ENCODE measurements around the gene TP53AIP1.

Gene TP53AIP1

DNA sequence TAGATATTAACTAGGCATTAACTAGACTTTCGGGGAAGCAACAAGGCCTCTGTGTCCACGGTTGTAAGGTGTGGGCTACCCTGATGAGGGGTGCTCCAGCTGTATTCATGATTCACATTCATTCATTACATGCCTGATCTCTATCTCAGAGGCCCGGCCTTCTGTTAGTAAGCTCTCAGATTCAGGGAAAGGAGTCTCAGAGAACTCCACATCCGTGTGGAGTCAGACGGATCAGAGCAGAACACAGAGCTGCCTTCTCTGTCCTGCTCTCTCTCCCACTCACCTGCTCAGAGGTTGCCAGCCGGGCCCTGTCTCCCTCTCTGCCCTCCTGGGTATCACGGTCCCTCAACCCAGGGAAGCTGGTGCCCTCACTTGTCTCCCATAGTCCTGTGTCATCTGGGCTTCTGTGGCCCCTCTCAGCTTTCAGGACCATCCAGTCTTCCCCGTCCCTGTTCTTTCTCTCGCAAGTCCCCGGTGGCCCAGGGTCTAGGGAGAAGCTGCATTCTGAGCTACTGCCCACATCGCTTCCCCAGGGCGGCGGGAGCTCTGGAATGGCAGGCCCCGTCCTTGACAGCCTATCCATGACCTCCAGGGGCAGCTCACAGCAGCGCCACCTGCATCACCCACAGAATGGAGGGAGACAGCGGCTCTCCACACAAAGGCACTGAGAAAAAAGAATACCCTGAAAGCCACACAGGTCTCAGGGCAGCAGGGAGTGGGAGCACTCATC lies 4.3 kb downstream of the TP53AIP1 start:
- WGBS, 2 donors (ENCODE audit: extremely low coverage in 2 of 2, insufficient read length in 2 of 2, insufficient replicate concordance in 1 of 2) = no CpG with 5 or more reads among the region's 16 CpGs
- Histone ChIP-seq H3K18ac (ENCODE audit: low read length) (peak overlapping the region; percentile 12), H3K4me1 (ENCODE audit: control insufficient read depth in 2 of 2, insufficient read depth in 1 of 2, low read depth in 1 of 2, low read length in 2 of 2) (peaks cover 15 to 16% of the 10 kb centered on the region in 2 donors), H4K91ac (ENCODE audit: low read depth, low read length, poor library complexity) (no peak overlapping the region), H3K4me2 (ENCODE audit: insufficient read depth, low read length, poor library complexity, severe bottlenecking) (no peak overlapping the region), H2BK120ac (ENCODE audit: low read depth, low read length) (no peak overlapping the region), H3K4ac (ENCODE audit: low read length) (no peak overlapping the region), H3K23ac (ENCODE audit: low read depth, low read length, poor library complexity) (no peak overlapping the region), H3K4me3 (ENCODE audit: low read length in 2 of 2) (no peak overlapping the region), H3K9me3 (replicated peaks in 1 of 2; ENCODE audit: control insufficient read depth in 2 of 2, insufficient read depth in 1 of 2, low read depth in 1 of 2, low read length in 2 of 2) (no peaks in the 10 kb centered on the region), H2AK5ac (ENCODE audit: low read depth, low read length) (no peak overlapping the region), H3K79me1 (ENCODE audit: low read depth, low read length) (no peaks in the 10 kb centered on the region), H3K27ac (replicated peaks; ENCODE audit: low read length) (no peak overlapping the region), H2BK12ac (ENCODE audit: low read length) (no peak overlapping the region), H3K14ac (ENCODE audit: low read length) (no peak overlapping the region), H2AFZ (ENCODE audit: low read length) (no peak overlapping the region), H3K36me3 (replicated peaks in 1 of 2; ENCODE audit: control insufficient read depth in 2 of 2, insufficient read depth in 2 of 2, low read length in 2 of 2) (no peaks in the 10 kb centered on the region), H2BK5ac (ENCODE audit: low read length) (no peak overlapping the region), H2BK15ac (ENCODE audit: low read length) (no peak overlapping the region), H4K8ac (ENCODE audit: low read depth, low read length) (no peak overlapping the region), H3K9ac (ENCODE audit: low read depth, low read length, poor library complexity) (no peak overlapping the region), H3K27me3 (ENCODE audit: control insufficient read depth in 3 of 3, insufficient read depth in 3 of 3, low read depth in 1 of 3, low read length in 3 of 3) (no peaks in the 10 kb centered on the region)
- no peak for DNase-seq (ENCODE audit: low spot score)

- H3K4me1 ChIP-seq (ENCODE audit: control insufficient read depth in 2 of 2, insufficient read depth in 1 of 2, low read depth in 1 of 2, low read length in 2 of 2) = peaks cover 15 to 16% of the 10 kb centered on the region in 2 donors
- H2AK5ac ChIP-seq (ENCODE audit: low read depth, low read length) = no peak overlapping the region
- H3K4me2 ChIP-seq (ENCODE audit: insufficient read depth, low read length, poor library complexity, severe bottlenecking) = no peak overlapping the region
- no peak overlapping the region for H2BK12ac ChIP-seq (ENCODE audit: low read length)
- H3K4ac ChIP-seq (ENCODE audit: low read length) = no peak overlapping the region
- no peak overlapping the region for H3K27ac ChIP-seq (replicated peaks; ENCODE audit: low read length)
- H3K18ac ChIP-seq (ENCODE audit: low read length) = peak overlapping the region; percentile 34
- H2BK120ac ChIP-seq (ENCODE audit: low read depth, low read length) = peak overlapping the region; percentile 45
- peak overlapping the region; percentile 80 for H2AFZ ChIP-seq (ENCODE audit: low read length)
- H3K4me3 ChIP-seq (ENCODE audit: low read length in 2 of 2) = no peak overlapping the region
- no peak overlapping the region for H3K23ac ChIP-seq (ENCODE audit: low read depth, low read length, poor library complexity)
- no peak overlapping the region for H4K8ac ChIP-seq (ENCODE audit: low read depth, low read length)
- no peaks in the 10 kb centered on the region for H3K36me3 ChIP-seq (replicated peaks in 1 of 2; ENCODE audit: control insufficient read depth in 2 of 2, insufficient read depth in 2 of 2, low read length in 2 of 2)
- H3K79me1 ChIP-seq (ENCODE audit: low read depth, low read length) = no peaks in the 10 kb centered on the region
- DNase-seq (ENCODE audit: low spot score) = no peak
- no CpG with 5 or more reads among the region's 9 CpGs for WGBS, 2 donors (ENCODE audit: extremely low coverage in 2 of 2, insufficient read length in 2 of 2, insufficient replicate concordance in 1 of 2)
- no peak overlapping the region for H4K91ac ChIP-seq (ENCODE audit: low read depth, low read length, poor library complexity)
- H3K9ac ChIP-seq (ENCODE audit: low read depth, low read length, poor library complexity) = no peak overlapping the region
- H3K14ac ChIP-seq (ENCODE audit: low read length) = no peak overlapping the region
- H2BK15ac ChIP-seq (ENCODE audit: low read length) = no peak overlapping the region
- peaks cover 0 to 1% (median 0%) of the 10 kb centered on the region in 3 experiments for H3K27me3 ChIP-seq (ENCODE audit: control insufficient read depth in 3 of 3, insufficient read depth in 3 of 3, low read depth in 1 of 3, low read length in 3 of 3)
- H2BK5ac ChIP-seq (ENCODE audit: low read length) = no peak overlapping the region
- no peaks in the 10 kb centered on the region for H3K9me3 ChIP-seq (replicated peaks in 1 of 2; ENCODE audit: control insufficient read depth in 2 of 2, insufficient read depth in 1 of 2, low read depth in 1 of 2, low read length in 2 of 2)
Observed at GRCh38 chr11:128937480-128937879, 5.2 kb downstream of the TP53AIP1 start.

DNA sequence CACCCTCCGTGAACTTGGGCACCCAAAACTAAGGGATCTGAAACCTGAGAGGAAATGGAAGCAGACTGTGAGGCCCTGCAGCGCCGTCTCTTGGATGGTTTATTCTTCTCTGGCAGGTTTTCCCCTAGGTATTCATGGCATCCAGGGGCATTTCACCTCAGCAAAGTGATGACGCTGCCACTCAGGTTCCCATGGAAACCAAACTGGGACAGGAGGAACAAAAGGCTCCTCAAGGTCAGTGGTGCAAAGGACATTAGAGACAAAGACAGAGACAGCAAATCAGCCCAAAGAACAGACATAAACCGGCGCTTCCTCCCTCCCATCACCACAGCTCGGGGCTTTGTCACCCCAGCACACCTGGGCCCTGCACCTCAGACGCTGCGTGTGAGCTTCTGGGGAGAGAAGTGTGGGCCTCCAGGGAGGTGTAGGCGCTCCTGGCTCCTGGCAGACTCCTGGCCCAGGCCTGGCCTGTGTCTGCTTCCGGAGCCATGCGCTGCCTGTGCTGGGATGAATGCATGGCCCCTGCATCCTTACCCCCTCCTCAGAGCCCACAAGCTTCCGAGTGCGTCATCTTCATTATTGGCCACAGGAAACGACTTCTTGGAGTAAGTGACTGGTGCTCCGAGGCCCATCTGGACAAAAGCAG lies 5.9 kb downstream of the TP53AIP1 start:
- no peak overlapping the region for H3K4me2 ChIP-seq (ENCODE audit: insufficient read depth, low read length, poor library complexity, severe bottlenecking)
- no peaks in the 10 kb centered on the region for H3K79me1 ChIP-seq (ENCODE audit: low read depth, low read length)
- no peak overlapping the region for H2BK15ac ChIP-seq (ENCODE audit: low read length)
- H2BK120ac ChIP-seq (ENCODE audit: low read depth, low read length) = no peak overlapping the region
- H3K27me3 ChIP-seq (ENCODE audit: control insufficient read depth in 3 of 3, insufficient read depth in 3 of 3, low read depth in 1 of 3, low read length in 3 of 3) = peaks cover 0 to 1% (median under 1%) of the 10 kb centered on the region in 3 experiments
- H2BK5ac ChIP-seq (ENCODE audit: low read length) = no peak overlapping the region
- H3K9ac ChIP-seq (ENCODE audit: low read depth, low read length, poor library complexity) = no peak overlapping the region
- no peak overlapping the region for H2BK12ac ChIP-seq (ENCODE audit: low read length)
- no CpG with 5 or more reads among the region's 16 CpGs for WGBS, 2 donors (ENCODE audit: extremely low coverage in 2 of 2, insufficient read length in 2 of 2, insufficient replicate concordance in 1 of 2)
- peak overlapping the region; percentile 34 for H3K18ac ChIP-seq (ENCODE audit: low read length)
- no peak overlapping the region for H3K4ac ChIP-seq (ENCODE audit: low read length)
- H2AFZ ChIP-seq (ENCODE audit: low read length) = peak overlapping the region; percentile 80
- peak; percentile 30 for DNase-seq (ENCODE audit: low spot score)
- H3K23ac ChIP-seq (ENCODE audit: low read depth, low read length, poor library complexity) = no peak overlapping the region
- H3K9me3 ChIP-seq (replicated peaks in 1 of 2; ENCODE audit: control insufficient read depth in 2 of 2, insufficient read depth in 1 of 2, low read depth in 1 of 2, low read length in 2 of 2) = no peaks in the 10 kb centered on the region
- no peak overlapping the region for H3K27ac ChIP-seq (replicated peaks; ENCODE audit: low read length)
- H4K91ac ChIP-seq (ENCODE audit: low read depth, low read length, poor library complexity) = no peak overlapping the region
- H4K8ac ChIP-seq (ENCODE audit: low read depth, low read length) = no peak overlapping the region
- no peak overlapping the region for H3K4me3 ChIP-seq (ENCODE audit: low read length in 2 of 2)
- H3K14ac ChIP-seq (ENCODE audit: low read length) = no peak overlapping the region
- H2AK5ac ChIP-seq (ENCODE audit: low read depth, low read length) = peak overlapping the region; percentile 20
- H3K4me1 ChIP-seq (ENCODE audit: control insufficient read depth in 2 of 2, insufficient read depth in 1 of 2, low read depth in 1 of 2, low read length in 2 of 2) = peaks cover 15 to 16% of the 10 kb centered on the region in 2 donors
- H3K36me3 ChIP-seq (replicated peaks in 1 of 2; ENCODE audit: control insufficient read depth in 2 of 2, insufficient read depth in 2 of 2, low read length in 2 of 2) = no peaks in the 10 kb centered on the region

GRCh38 chr11:128934926-128935325 lies 7.7 kb downstream of the TP53AIP1 start:
- H3K27ac ChIP-seq (replicated peaks; ENCODE audit: low read length) = no peak overlapping the region
- no peak overlapping the region for H3K4me3 ChIP-seq (ENCODE audit: low read length in 2 of 2)
- no peak overlapping the region for H3K14ac ChIP-seq (ENCODE audit: low read length)
- no peak overlapping the region for H3K4ac ChIP-seq (ENCODE audit: low read length)
- H3K9ac ChIP-seq (ENCODE audit: low read depth, low read length, poor library complexity) = no peak overlapping the region
- H3K9me3 ChIP-seq (replicated peaks in 1 of 2; ENCODE audit: control insufficient read depth in 2 of 2, insufficient read depth in 1 of 2, low read depth in 1 of 2, low read length in 2 of 2) = no peaks in the 10 kb centered on the region
- no peaks in the 10 kb centered on the region for H3K36me3 ChIP-seq (replicated peaks in 1 of 2; ENCODE audit: control insufficient read depth in 2 of 2, insufficient read depth in 2 of 2, low read length in 2 of 2)
- H2AK5ac ChIP-seq (ENCODE audit: low read depth, low read length) = no peak overlapping the region
- WGBS, 2 donors (ENCODE audit: extremely low coverage in 2 of 2, insufficient read length in 2 of 2, insufficient replicate concordance in 1 of 2) = no CpG with 5 or more reads among the region's 10 CpGs
- no peak overlapping the region for H4K91ac ChIP-seq (ENCODE audit: low read depth, low read length, poor library complexity)
- H3K23ac ChIP-seq (ENCODE audit: low read depth, low read length, poor library complexity) = no peak overlapping the region
- H3K27me3 ChIP-seq (ENCODE audit: control insufficient read depth in 3 of 3, insufficient read depth in 3 of 3, low read depth in 1 of 3, low read length in 3 of 3) = peaks cover 0 to 5% (median 1%) of the 10 kb centered on the region in 3 experiments
- H2AFZ ChIP-seq (ENCODE audit: low read length) = no peak overlapping the region
- H2BK5ac ChIP-seq (ENCODE audit: low read length) = no peak overlapping the region
- DNase-seq (ENCODE audit: low spot score) = no peak
- no peak overlapping the region for H3K4me2 ChIP-seq (ENCODE audit: insufficient read depth, low read length, poor library complexity, severe bottlenecking)
- H2BK120ac ChIP-seq (ENCODE audit: low read depth, low read length) = no peak overlapping the region
- no peak overlapping the region for H2BK15ac ChIP-seq (ENCODE audit: low read length)
- H3K79me1 ChIP-seq (ENCODE audit: low read depth, low read length) = no peaks in the 10 kb centered on the region
- H3K4me1 ChIP-seq (ENCODE audit: control insufficient read depth in 2 of 2, insufficient read depth in 1 of 2, low read depth in 1 of 2, low read length in 2 of 2) = peaks cover 14 to 16% of the 10 kb centered on the region in 2 donors
- no peak overlapping the region for H3K18ac ChIP-seq (ENCODE audit: low read length)
- no peak overlapping the region for H2BK12ac ChIP-seq (ENCODE audit: low read length)
- H4K8ac ChIP-seq (ENCODE audit: low read depth, low read length) = no peak overlapping the region
